H9 (cell line): Measurements from ENCODE around the gene KANSL1. TPM values are rescaled to one million over a fixed set of nuclear protein-coding genes. Genes with fewer than 3 reads are reported as not detected.

Experiments
- DNase-seq: peaks from one replicate; pipeline ENCODE4 v3.0.0-alpha.2; 2017
- H2AFZ ChIP-seq: one replicate; pipeline ENCODE4 v1.6.1; 2013; ENCODE audit warnings: mild to moderate bottlenecking, low read length, control low read depth, moderate library complexity
- H2AK5ac ChIP-seq: 2 replicates; pipeline ENCODE4 v1.6.1; 2013; ENCODE audit warnings: low read length, control low read depth, mixed read lengths; ENCODE audit not compliant: insufficient read length
- H2BK120ac ChIP-seq: one replicate; pipeline ENCODE4 v1.6.1; 2013; ENCODE audit warnings: low read depth, mild to moderate bottlenecking, low read length, control low read depth, inconsistent platforms; ENCODE audit not compliant: poor library complexity, severe bottlenecking
- H2BK12ac ChIP-seq: 2 replicates; pipeline ENCODE4 v1.6.1; 2013; ENCODE audit warnings: low read length, control low read depth, mixed read lengths, low read depth; ENCODE audit not compliant: insufficient read length
- H2BK15ac ChIP-seq: 2 replicates; pipeline ENCODE4 v1.6.1; 2013; ENCODE audit warnings: low read depth, low read length, control low read depth
- H2BK20ac ChIP-seq: one replicate; pipeline ENCODE4 v1.6.1; 2013; ENCODE audit warnings: low read depth, mild to moderate bottlenecking, low read length, control low read depth, inconsistent platforms; ENCODE audit not compliant: poor library complexity, severe bottlenecking
- H2BK5ac ChIP-seq: 2 replicates; pipeline ENCODE4 v1.6.1; 2013; ENCODE audit warnings: low read length, control low read depth, mixed read lengths; ENCODE audit not compliant: insufficient read length
- H3K14ac ChIP-seq: 2 replicates; pipeline ENCODE4 v1.6.1; 2013; ENCODE audit warnings: low read length, control low read depth; ENCODE audit not compliant: insufficient read depth
- H3K18ac ChIP-seq: 2 replicates; pipeline ENCODE4 v1.6.1; 2013; ENCODE audit warnings: low read depth, mild to moderate bottlenecking, mixed read lengths, low read length, control low read depth; ENCODE audit not compliant: insufficient read length
- H3K23ac ChIP-seq: 2 replicates; pipeline ENCODE4 v1.6.1; 2013; ENCODE audit warnings: low read length, control low read depth, mixed read lengths, low read depth; ENCODE audit not compliant: insufficient read length
- H3K23me2 ChIP-seq: 2 replicates; pipeline ENCODE4 v1.6.1; 2013; ENCODE audit warnings: low read depth, mild to moderate bottlenecking, mixed read lengths, low read length, control low read depth; ENCODE audit not compliant: insufficient read length, poor library complexity, severe bottlenecking
- H3K27ac ChIP-seq: 2 replicates; pipeline ENCODE4 v1.5.1; 2013; ENCODE audit warnings: low read length, control low read depth, mixed read lengths, low read depth; ENCODE audit not compliant: insufficient read length
- H3K27me3 ChIP-seq: 2 replicates; pipeline ENCODE4 v1.6.1; 2013; ENCODE audit warnings: low read length, control low read depth, inconsistent platforms; ENCODE audit not compliant: insufficient read depth
- H3K4ac ChIP-seq: 2 replicates; pipeline ENCODE4 v1.6.1; 2013; ENCODE audit warnings: low read depth, mild to moderate bottlenecking, control low read depth, inconsistent platforms, low read length, moderate library complexity
- H3K4me1 ChIP-seq: 2 replicates; pipeline ENCODE4 v1.6.1; 2013; ENCODE audit warnings: low read length, control low read depth, inconsistent platforms; ENCODE audit not compliant: insufficient read depth
- H3K4me2 ChIP-seq: 2 replicates; pipeline ENCODE4 v1.6.1; 2013; ENCODE audit warnings: low read length, control low read depth, mixed read lengths; ENCODE audit not compliant: insufficient read length, insufficient read depth
- H3K56ac ChIP-seq: 2 replicates; pipeline ENCODE4 v1.6.1; 2013; ENCODE audit warnings: low read depth, mild to moderate bottlenecking, mixed read lengths, low read length, control low read depth; ENCODE audit not compliant: insufficient read length
- H3K79me1 ChIP-seq: 2 replicates; pipeline ENCODE4 v1.6.1; 2013; ENCODE audit warnings: low read depth, mild to moderate bottlenecking, moderate library complexity, low read length, control low read depth, inconsistent platforms; ENCODE audit not compliant: insufficient read depth, poor library complexity, severe bottlenecking
- H3K79me2 ChIP-seq: 2 replicates; pipeline ENCODE4 v1.6.1; 2013; ENCODE audit warnings: low read length, control low read depth, inconsistent platforms; ENCODE audit not compliant: insufficient read depth
- H3K9ac ChIP-seq: 2 replicates; pipeline ENCODE4 v1.6.1; 2013; ENCODE audit warnings: low read length, control low read depth, mixed read lengths; ENCODE audit not compliant: insufficient read length; ENCODE audit errors: extremely low read depth
- H3K9me3 ChIP-seq: one replicate; pipeline ENCODE4 v1.6.1; 2013; ENCODE audit warnings: low read depth, low read length, inconsistent platforms; ENCODE audit not compliant: control insufficient read depth
- H3T11ph ChIP-seq: one replicate; pipeline ENCODE4 v1.6.1; 2013; ENCODE audit warnings: mild to moderate bottlenecking, low read length, control low read depth, inconsistent platforms
- H4K20me1 ChIP-seq: one replicate; pipeline ENCODE4 v1.6.1; 2013; ENCODE audit not compliant: control insufficient read depth, insufficient read length, insufficient read depth
- H4K5ac ChIP-seq: 2 replicates; pipeline ENCODE4 v1.6.1; 2013; ENCODE audit warnings: low read depth, mild to moderate bottlenecking, mixed read lengths, low read length, control low read depth; ENCODE audit not compliant: insufficient read length
- H4K8ac ChIP-seq: replicated peaks from 2 replicates; pipeline ENCODE4 v1.6.1; 2013; ENCODE audit warnings: low read length, control low read depth, mixed read lengths, low read depth; ENCODE audit not compliant: insufficient read length
- H4K91ac ChIP-seq: 2 replicates; pipeline ENCODE4 v1.6.1; 2013; ENCODE audit warnings: low read depth, mild to moderate bottlenecking, moderate library complexity, mixed read lengths, low read length, control low read depth; ENCODE audit not compliant: insufficient read length
- H3K27ac Mint-ChIP-seq, 3 experiments: 2 replicates in 2 of 3; 3 replicates in 1 of 3; pipeline ENCODE4 v1.8.0; 2020 to 2021; ENCODE audit warnings: mixed read lengths in 3 of 3, mild to moderate bottlenecking in 1 of 3, moderate library complexity in 1 of 3
- H3K27me3 Mint-ChIP-seq: 2 replicates; pipeline ENCODE4 v1.8.0; 2021; ENCODE audit warnings: low read depth, mild to moderate bottlenecking, moderate library complexity, mixed read lengths
- H3K36me3 Mint-ChIP-seq, 3 experiments: 2 replicates in 2 of 3; 3 replicates in 1 of 3; pipeline ENCODE4 v1.8.0; 2020 to 2021; ENCODE audit warnings: low read depth in 3 of 3, mixed read lengths in 3 of 3; ENCODE audit not compliant: insufficient read depth in 1 of 3
- H3K4me1 Mint-ChIP-seq, 2 experiments: 2 replicates each; pipeline ENCODE4 v1.8.0; 2020; ENCODE audit warnings: mixed read lengths in 2 of 2
- H3K4me3 Mint-ChIP-seq, 2 experiments: 2 replicates in 1 of 2; 3 replicates in 1 of 2; pipeline ENCODE4 v1.8.0; 2020 to 2021; ENCODE audit warnings: mild to moderate bottlenecking in 2 of 2, mixed read lengths in 2 of 2, moderate library complexity in 1 of 2
- H3K9me3 Mint-ChIP-seq, 2 experiments: 2 replicates in 1 of 2; 3 replicates in 1 of 2; pipeline ENCODE4 v1.8.0; 2020; ENCODE audit warnings: mild to moderate bottlenecking in 2 of 2, mixed read lengths in 2 of 2, moderate library complexity in 1 of 2
- CTCF ChIP-seq: fragments of 200-600 bp; sonication (generic); conservative IDR thresholded peaks from 3 replicates; pipeline ENCODE4 v1.8.0; 2021; ENCODE audit warnings: antibody characterized with exemption, mild to moderate bottlenecking
- WGBS: extraction: QIAGEN DNeasy Blood & Tissue Kit; methylation state at CpG from one replicate; pipeline ENCODE4 v1.1.7; 2013; ENCODE audit warnings: missing lambda C conversion rate, low lambda C conversion rate, mixed read lengths; ENCODE audit not compliant: insufficient read length; ENCODE audit errors: extremely low coverage; 5-methylcytosine and 5-hydroxymethylcytosine counted together
- total RNA-seq: library from RNA; stranded (reverse); gene quantifications from 2 replicates; pipeline ENCODE4 v1.2.1, GENCODE V29; 2021

The KANSL1 gene
- total RNA-seq, 1 experiment from 2014 or later = 114 TPM

DNA sequence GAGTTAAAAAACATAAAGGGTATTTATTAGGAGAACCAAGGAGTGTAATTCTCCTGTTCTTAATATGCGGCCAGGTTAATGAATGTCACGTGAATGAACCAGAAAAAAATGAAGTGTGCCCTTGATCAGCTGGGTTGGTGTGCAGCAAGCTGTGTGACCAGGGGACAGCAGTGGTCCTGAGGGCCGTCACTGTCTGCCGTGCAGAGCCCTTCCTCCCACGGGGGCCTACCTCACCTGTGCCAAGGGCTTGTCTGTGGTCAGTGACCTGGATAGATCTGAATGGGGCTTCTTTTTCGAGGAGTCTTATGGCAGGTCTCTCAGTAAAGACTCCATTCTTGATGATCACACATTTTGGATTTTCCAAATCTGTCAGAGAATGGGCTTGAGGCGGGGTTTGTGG, 211.9 kb downstream of the KANSL1 start:
- Histone ChIP-seq H2BK5ac (no peak overlapping the region), H2BK12ac (no peak overlapping the region), H3K4me1 (no peaks in the 10 kb centered on the region; the same call in 1 of the 2 replicates), H2AFZ (no peak overlapping the region), H3K79me2 (no peaks in the 10 kb centered on the region), H4K5ac (no peak overlapping the region), H3K9me3 (no peaks in the 10 kb centered on the region), H3K23ac (no peak overlapping the region), H2AK5ac (no peak overlapping the region), H3K18ac (no peak overlapping the region), H4K20me1 (no peaks in the 10 kb centered on the region), H4K8ac (no peak overlapping the region), H3K79me1 (no peaks in the 10 kb centered on the region), H3K27ac (no peak overlapping the region), H3K4me2 (no peak overlapping the region), H2BK20ac (no peak overlapping the region), H3K27me3 (no peaks in the 10 kb centered on the region), H3K9ac (no peak overlapping the region), H2BK15ac (no peak overlapping the region), H3K14ac (no peak overlapping the region), H2BK120ac (no peak overlapping the region), H3K4ac (no peak overlapping the region), H3T11ph (no peak overlapping the region), H3K56ac (no peak overlapping the region), H3K23me2 (no peaks in the 10 kb centered on the region), H4K91ac (no peak overlapping the region)
- Mint-ChIP-seq H3K27ac (no peak overlapping the region), H3K4me1 (peaks cover 7 to 8% of the 10 kb centered on the region in 2 experiments), H3K36me3 (no peaks in the 10 kb centered on the region), H3K9me3 (no peaks in the 10 kb centered on the region), H3K27me3 (peaks cover 3% of the 10 kb centered on the region; the same call in 1 of the 2 replicates), H3K4me3 (no peak overlapping the region)
- no peak for TF ChIP-seq CTCF
- no CpG with 5 or more reads among the region's 7 CpGs for WGBS
- DNase-seq = no peak
